Heart left ventricle (tissue), 13 donors: ENCODE data around the gene BICD2.

Source experiments
- CTCF ChIP-seq, 12 donors: fragments of 200-600 bp; sonication (generic) in 4 of 12; IDR thresholded peaks; one replicate each; pipeline versions ENCODE4 v1.5.0 to v1.8.0; 2018 to 2022; ENCODE audit warnings: antibody characterized with exemption in 12 of 12, mild to moderate bottlenecking in 5 of 12
- POLR2A ChIP-seq, 2 donors: fragments of 450-650 bp; IDR thresholded peaks; one replicate each; pipeline ENCODE4 v1.6.1; 2017; ENCODE audit warnings: antibody characterized with exemption in 2 of 2, mild to moderate bottlenecking in 2 of 2, moderate library complexity in 2 of 2
- donor health status: ischemic (EF 13 %, LVEDD 7.1; RV severe dilation, severe dysfunction).
- donor health status: DM: no; HTN: yes; CAD: no.
- donor health status: DM: no; HTN: no; CAD: no.
- donor health status: ischemic (EF 25% LVEDD 6.9; RV normal size, moderate dysfunction).
- donor health status: ischemic (EF 25% LVEDD 5.7; RV mildly dilated, moderate dysfunction).
- donor health status: ischemic (EF 35%, LVEDD 5.7; RV mildly dilated, moderate dysfunction).
- donor health status: nonischemic (EF 11% LVEDD 7.7; RV severe dilation, severe dysfunction).
- donor health status: DM: yes; HTN: yes; CAD: no.
- donor health status: PGD.
- donor health status: ischemic (EF 29% LVEDD 5.4; RV normal size, mild dysfunction).
- donor health status: nonischemic (EF 23%, LVEDD 6.1; RV moderate dilation, normal function).

- TF ChIP-seq CTCF (IDR thresholded peaks at IDR 0.05): no peak
- no peak for TF ChIP-seq POLR2A (IDR thresholded peaks at IDR 0.05)
These were observed 49.0 kb downstream of the BICD2 start for GRCh38 chr9:92715488-92716231.
